ENCODE measurements around the gene SRSF9.

DNA sequence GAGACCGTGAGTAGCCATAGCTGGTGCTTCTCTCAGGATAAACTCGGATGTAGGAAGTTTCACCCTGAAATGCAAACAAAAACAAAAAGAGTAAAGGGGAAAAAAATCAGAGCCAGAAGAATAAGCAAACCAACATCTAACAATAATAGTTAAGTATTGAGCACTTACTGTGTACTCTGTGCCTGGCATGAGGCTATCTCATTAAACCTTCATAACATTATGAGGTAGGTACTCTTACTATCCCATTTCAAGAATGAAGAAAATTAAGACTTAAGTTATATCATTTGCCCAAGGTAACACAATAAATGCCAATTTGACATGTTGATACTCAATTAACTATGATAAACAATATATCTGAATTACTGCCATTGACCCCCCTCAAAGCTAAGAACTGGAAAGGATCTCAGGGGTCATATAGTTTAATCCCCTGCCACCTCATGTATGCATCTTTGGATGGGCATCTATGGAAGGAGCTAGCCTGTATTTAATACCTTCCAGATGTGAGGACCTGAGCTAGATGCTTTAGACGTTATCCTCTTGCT lies 7.4 kb downstream of the SRSF9 start:
- TF ChIP-seq, protein P1, sequence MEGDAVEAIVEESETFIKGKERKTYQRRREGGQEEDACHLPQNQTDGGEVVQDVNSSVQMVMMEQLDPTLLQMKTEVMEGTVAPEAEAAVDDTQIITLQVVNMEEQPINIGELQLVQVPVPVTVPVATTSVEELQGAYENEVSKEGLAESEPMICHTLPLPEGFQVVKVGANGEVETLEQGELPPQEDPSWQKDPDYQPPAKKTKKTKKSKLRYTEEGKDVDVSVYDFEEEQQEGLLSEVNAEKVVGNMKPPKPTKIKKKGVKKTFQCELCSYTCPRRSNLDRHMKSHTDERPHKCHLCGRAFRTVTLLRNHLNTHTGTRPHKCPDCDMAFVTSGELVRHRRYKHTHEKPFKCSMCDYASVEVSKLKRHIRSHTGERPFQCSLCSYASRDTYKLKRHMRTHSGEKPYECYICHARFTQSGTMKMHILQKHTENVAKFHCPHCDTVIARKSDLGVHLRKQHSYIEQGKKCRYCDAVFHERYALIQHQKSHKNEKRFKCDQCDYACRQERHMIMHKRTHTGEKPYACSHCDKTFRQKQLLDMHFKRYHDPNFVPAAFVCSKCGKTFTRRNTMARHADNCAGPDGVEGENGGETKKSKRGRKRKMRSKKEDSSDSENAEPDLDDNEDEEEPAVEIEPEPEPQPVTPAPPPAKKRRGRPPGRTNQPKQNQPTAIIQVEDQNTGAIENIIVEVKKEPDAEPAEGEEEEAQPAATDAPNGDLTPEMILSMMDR (conservative IDR thresholded peaks at IDR 0.05; ENCODE audit: low read depth, low read length) = no peak
- TF ChIP-seq EZH2 (IDR thresholded peaks at IDR 0.05; ENCODE audit: low read length, unreplicated experiment) (no peak), EZH2phosphoT487 (IDR thresholded peaks at IDR 0.05; ENCODE audit: borderline replicate concordance, low read length) (no peak)
